GM18520 (cell line): Measurements from ENCODE around the gene RBBP6.

ENCODE experiments used
- ATAC-seq: cut with Tn5 transposase; IDR thresholded peaks from one replicate; pipeline ENCODE4 v1.9.1; 2021; ENCODE audit not compliant: unreplicated experiment

RBBP6 gene

GRCh38 chr16:24524855-24525677 lies 14.3 kb upstream of the RBBP6 start:
- no peak for ATAC-seq

DNA sequence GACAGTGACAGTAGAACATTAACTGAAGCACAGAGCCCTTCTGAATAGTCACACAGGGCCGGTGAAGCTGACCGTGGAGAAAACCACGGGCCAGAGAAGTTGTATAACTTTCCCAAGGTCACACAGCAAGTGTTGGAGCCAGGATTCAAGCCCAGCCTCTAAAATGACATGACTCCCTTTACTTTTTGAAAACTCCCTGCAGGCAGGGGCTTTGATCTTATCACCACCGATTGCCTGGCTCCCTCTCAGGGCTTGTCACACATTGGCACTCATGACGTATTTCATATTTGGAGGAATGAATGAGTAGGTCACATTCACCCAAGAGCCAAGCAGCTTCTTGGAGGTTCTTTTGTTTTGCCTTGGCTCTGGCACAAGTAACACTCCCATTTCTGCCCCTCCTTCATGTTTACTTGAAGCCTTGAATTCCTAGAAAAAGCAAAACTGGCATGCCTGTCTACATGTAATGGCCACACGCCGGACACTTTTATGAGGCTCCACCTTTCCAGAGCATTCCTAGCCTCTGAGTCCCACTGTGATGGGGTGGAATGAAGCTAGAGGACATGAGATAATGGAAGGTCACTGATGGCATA lies 13.3 kb upstream of the RBBP6 start:
- no peak for ATAC-seq

DNA sequence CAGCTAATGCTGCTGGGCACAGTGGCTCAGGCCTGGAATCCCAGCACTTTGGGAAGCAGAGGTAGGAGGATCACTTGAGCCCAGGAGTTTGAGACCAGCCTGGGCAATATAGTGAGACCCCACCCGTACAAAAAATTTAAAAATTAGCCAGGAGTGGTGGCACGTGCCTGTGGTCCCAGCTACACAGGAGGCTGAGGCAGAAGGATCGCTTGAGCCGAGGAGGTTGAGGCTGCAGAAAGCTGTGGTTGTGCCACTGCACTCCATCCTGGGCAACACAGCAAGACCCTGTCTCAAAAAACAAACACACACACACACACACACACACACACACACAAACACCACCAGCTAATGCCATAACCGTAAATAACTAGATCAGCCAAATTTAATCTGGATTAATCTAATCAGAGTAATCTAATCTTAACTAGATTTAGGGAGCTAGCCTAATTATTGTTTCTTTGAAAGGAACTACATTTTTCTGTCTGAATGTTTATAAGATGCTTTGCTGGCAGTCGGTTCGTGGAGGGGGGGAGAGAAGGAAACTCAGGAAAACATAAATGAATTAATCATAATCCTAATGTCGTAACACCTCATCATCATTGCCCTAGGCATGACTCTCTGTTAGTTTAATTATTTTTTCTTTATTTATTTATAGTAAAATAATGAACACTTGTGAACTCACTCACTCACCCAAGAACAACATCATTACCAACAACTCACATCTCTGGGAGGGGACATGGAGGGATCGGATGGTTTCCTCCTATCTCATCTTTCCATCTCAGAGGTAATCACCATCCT lies 12.5 kb upstream of the RBBP6 start:
- ATAC-seq: no peak

DNA sequence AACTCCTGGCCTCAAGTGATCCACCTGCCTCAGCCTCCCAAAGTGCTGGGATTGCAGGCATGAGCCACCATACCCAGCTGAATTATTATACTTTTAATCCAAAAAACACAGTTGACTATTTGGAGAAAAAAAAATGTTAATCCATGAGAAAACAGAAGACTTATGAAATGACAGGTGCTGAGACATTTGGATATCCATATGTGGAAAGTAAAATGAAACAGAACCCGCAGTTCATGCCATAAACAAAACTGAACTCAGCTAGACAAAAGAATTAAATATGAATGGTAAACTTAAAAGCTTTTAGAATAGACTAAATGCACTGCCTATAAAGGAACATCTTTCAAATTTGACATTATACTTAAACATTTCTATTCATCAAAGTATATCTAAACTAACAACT lies 8.2 kb upstream of the RBBP6 start:
- no peak for ATAC-seq

- no peak for ATAC-seq
Measured at GRCh38 chr16:24534620-24535019, 4.7 kb upstream of the RBBP6 start.

DNA sequence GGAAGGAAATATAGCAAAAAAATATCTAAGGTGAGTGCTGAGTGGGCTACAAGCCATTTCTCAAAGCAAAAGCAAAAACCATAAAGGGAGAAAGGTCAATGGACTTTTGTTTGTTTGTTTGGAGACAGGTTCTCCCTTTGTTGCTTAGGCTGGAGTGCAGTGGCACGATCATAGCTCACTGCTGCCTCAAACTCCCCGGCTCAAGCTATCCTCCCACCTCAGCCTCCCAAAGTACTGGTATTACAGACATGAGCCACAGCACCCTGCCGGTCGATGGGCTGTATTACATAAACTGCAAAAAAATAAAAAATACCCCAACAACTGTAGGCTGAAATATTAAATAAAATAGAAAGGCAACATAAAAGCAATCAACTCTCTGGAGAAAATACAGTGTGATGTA lies 3.5 kb upstream of the RBBP6 start:
- ATAC-seq: no peak

- no peak for ATAC-seq
Measured at GRCh38 chr16:24536671-24537070, 2.7 kb upstream of the RBBP6 start.

- no peak for ATAC-seq
Measured at GRCh38 chr16:24537474-24538337, 1.7 kb upstream of the RBBP6 start.

GRCh38 chr16:24538756-24539294 lies 541 bp upstream of the RBBP6 start:
- no peak for ATAC-seq

DNA sequence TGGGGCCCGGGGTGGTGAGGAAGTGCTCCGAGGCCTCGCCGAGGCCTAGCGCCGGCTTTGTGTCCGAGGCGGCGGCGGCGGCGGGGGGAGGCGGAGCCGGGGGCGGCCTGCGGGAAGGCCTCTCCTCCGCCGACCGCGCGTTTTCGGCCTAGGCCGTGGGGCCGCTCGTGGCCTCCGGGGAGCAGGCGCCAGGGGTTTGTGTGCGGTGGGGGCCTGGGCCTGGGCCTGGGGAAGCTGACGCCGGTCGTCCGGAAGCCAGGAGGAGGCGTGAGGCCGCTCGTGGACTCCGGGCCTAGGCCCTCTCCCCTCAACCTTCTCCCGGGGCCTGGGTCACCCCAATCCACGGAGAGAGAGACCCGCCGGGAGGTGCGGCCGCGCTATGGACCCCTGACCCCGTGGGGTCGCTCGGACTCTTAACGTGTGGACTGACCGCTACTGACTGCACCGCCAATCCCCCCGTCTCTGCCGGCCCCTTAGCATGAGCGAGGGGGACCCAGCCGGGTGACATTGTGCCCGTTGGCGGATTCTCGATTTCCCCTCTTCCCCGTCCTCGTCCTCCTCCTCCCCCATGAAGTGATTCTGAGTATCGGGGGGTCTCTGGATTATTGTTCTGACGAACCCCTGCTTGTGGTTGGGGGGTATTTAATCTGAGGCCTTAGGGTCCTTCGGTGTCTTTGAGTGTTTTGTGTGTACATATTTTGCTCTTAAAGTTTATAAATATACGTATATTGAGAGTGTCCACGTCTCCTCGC lies 660 bp downstream of the RBBP6 start:
- peak; percentile 16 for ATAC-seq

DNA sequence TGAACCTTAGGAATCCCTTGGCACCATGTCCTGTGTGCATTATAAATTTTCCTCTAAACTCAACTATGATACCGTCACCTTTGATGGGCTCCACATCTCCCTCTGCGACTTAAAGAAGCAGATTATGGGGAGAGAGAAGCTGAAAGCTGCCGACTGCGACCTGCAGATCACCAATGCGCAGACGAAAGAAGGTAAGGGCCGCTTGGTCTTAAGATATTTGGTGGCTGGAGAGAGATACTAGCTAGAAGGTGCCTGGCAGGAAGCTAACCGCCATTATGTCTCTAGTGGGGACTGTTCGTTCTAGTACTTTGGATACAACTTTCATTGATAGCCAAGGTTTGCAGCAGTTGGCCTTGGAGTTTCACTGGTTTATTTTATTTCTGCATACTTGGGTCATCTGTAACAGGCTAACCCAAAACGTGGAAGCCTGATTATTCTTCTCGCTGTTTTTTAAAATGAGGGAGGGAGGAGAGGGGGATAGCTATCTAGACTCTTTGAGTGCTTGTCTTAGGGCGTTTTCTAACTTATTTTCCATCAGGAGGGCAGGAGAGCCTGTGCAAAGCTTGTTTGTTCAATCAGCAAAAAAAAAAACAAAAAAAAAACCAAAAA lies 1.3 kb downstream of the RBBP6 start:
- no peak for ATAC-seq

GRCh38 chr16:24541233-24541933 lies 2.0 kb downstream of the RBBP6 start:
- no peak for ATAC-seq

DNA sequence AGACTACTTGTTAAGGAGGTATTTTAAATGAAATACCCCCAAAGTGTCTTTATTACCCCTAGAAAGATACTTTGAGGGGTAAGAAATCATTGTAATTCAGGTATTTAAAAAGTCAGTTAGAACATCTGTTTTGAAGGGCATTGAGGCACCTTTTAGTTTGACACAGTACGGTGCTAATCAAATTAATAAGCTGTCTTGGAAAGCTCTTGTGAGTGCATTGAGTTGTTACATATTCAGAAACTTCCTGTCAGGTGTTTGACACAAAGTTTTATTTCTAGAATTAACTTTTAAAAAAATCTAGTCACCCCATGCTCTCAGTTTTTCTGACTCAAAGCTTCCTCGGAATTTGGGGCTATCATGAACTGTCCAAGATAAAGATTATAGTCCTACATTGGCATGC lies 4.6 kb downstream of the RBBP6 start:
- ATAC-seq: no peak

DNA sequence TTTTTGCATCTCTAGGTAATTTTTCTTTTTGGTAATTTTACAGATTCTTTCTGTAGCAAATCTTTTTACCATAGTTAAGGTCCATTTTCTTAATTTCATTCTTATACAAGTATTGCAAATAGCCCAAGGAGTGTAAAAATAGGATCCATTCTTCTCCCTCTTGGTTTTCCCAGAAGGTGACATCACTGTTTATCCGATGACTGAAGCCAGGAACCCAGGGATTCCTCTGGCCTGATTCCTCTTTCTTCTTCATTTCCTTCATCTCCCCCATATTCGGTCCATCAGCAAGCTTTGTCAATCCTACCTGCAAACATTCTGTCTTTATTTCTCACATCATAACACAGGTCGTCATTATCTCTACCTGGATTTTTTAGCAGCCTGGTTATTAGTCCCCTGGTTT lies 5.3 kb downstream of the RBBP6 start:
- no peak for ATAC-seq

DNA sequence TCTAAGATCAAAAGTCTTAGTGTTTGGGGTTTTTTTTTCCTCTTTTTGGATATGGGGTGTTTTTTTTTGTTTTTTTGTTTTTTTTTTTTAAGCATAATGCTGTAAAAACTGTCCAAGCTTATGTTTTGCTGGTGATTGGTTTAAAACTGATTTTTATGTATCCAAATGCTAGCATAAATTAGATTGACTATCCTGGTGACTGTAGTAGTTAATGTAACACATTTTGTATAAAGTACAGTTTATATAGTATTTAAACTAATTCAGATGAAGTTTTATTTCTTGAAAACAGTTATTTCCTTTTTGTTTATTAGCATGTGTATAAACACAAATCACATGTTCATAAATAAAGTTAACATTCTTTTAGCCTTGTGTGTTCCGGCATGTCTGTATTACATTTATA lies 10.9 kb downstream of the RBBP6 start:
- ATAC-seq: no peak

- no peak for ATAC-seq
Measured at GRCh38 chr16:24552705-24553246, 13.4 kb downstream of the RBBP6 start.

GRCh38 chr16:24553983-24554382 lies 14.6 kb downstream of the RBBP6 start:
- ATAC-seq: no peak

- ATAC-seq: no peak
Measured at GRCh38 chr16:24555346-24555872, 16.0 kb downstream of the RBBP6 start.
